OCI-LY7 (cell line): ENCODE results near the gene ZNRF1. TPM values are rescaled to one million over a fixed set of nuclear protein-coding genes. Genes with fewer than 3 reads are reported as not detected.

Experiments
- BruUV-seq: library from RNA; stranded (reverse); fragments of 400-500 nt; replicated peaks from 2 replicates; lab custom pipeline; 2021; lab: Mats Ljungman, UMichigan
- CTCF ChIA-PET: fragments of 300-600 bp; sonication (Branson Sonifier 250); formaldehyde crosslinking; loops from one replicate; lab custom pipeline; 2022; ENCODE audit warnings: antibody characterized with exemption; ENCODE audit not compliant: unreplicated experiment; lab: Charles Lee
- POLR2A ChIA-PET: fragments of 300-600 bp; sonication (Branson Sonifier 250); formaldehyde crosslinking; loops from one replicate; lab custom pipeline; 2022; ENCODE audit warnings: antibody characterized with exemption; lab: Charles Lee
- DNase-seq: peaks from one replicate; pipeline ENCODE4 v3.0.0-alpha.2; 2015; ENCODE audit warnings: low spot score
- H2AFZ ChIP-seq: fragments of 200-600 bp; sonication (generic), shearing (Covaris generic); 2 replicates; pipeline ENCODE4 v1.6.1; 2014; ENCODE audit warnings: mild to moderate bottlenecking, antibody characterized with exemption, low read length, moderate library complexity
- H3K27ac ChIP-seq: fragments of 200-600 bp; sonication (generic); 2 replicates; pipeline ENCODE4 v1.5.1; 2014; ENCODE audit warnings: mixed run types, low read depth, mild to moderate bottlenecking, moderate library complexity, low read length, inconsistent platforms; ENCODE audit not compliant: poor library complexity, severe bottlenecking
- H3K36me3 ChIP-seq: fragments of 200-600 bp; sonication (generic); 2 replicates; pipeline ENCODE4 v1.6.1; 2014; ENCODE audit warnings: mild to moderate bottlenecking, antibody characterized with exemption, low read length, moderate library complexity, mixed read lengths; ENCODE audit not compliant: insufficient read depth
- H3K4me1 ChIP-seq: fragments of 200-600 bp; sonication (generic); 2 replicates; pipeline ENCODE4 v1.5.1; 2014; ENCODE audit warnings: mild to moderate bottlenecking, low read length; ENCODE audit not compliant: insufficient read depth, poor library complexity, severe bottlenecking
- H3K4me2 ChIP-seq: fragments of 200-600 bp; sonication (generic); 2 replicates; pipeline ENCODE4 v1.6.1; 2014; ENCODE audit warnings: mild to moderate bottlenecking, low read length
- H3K4me3 ChIP-seq: fragments of 200-600 bp; sonication (generic); 2 replicates; pipeline ENCODE4 v1.5.1; 2014; ENCODE audit warnings: mild to moderate bottlenecking, low read depth, low read length; ENCODE audit not compliant: poor library complexity, severe bottlenecking
- H3K79me2 ChIP-seq: fragments of 200-600 bp; sonication (generic); 2 replicates; pipeline ENCODE4 v1.6.1; 2016; ENCODE audit warnings: low read depth, mild to moderate bottlenecking, low read length, moderate library complexity, mixed read lengths; ENCODE audit not compliant: insufficient read depth
- H3K9me2 ChIP-seq: fragments of 200-600 bp; sonication (generic); 2 replicates; pipeline ENCODE4 v1.6.1; 2016; ENCODE audit warnings: mild to moderate bottlenecking, low read length, mixed read lengths; ENCODE audit not compliant: insufficient read depth
- H3K9me3 ChIP-seq: fragments of 200-600 bp; sonication (generic); 2 replicates; pipeline ENCODE4 v1.6.1; 2014; ENCODE audit warnings: mild to moderate bottlenecking, mixed run types, low read length, mixed read lengths
- H4K20me1 ChIP-seq: fragments of 200-600 bp; sonication (generic); 2 replicates; pipeline ENCODE4 v1.6.1; 2014; ENCODE audit warnings: mild to moderate bottlenecking, antibody characterized with exemption, low read length, moderate library complexity, mixed read lengths; ENCODE audit not compliant: insufficient read depth
- EZH2phosphoT487 ChIP-seq: fragments of 200-600 bp; sonication (generic); IDR thresholded peaks from 2 replicates; pipeline ENCODE4 v1.6.1; 2018; ENCODE audit warnings: low read depth, borderline replicate concordance, mild to moderate bottlenecking, mixed run types, antibody characterized with exemption, low read length, moderate library complexity, mixed read lengths
- intact Hi-C: fragments of 100-400 bp; cut with micrococcal nuclease; formaldehyde crosslinking; loops from one replicate; pipeline ENCODE4 v1.10.0; 2022; ENCODE audit not compliant: unreplicated experiment
- total RNA-seq, 2 experiments: library from RNA; depleted of rRNA in 1 of 2; stranded (reverse); fragments of >200 nt in 1 of 2; shearing (Covaris generic) in 1 of 2; gene quantifications; 2 replicates each; pipeline ENCODE4 v1.2.3, GENCODE V29; 2014 to 2022
- TF ChIP-seq, protein P1 (sequence below): fragments of 200-600 bp; sonication (generic); conservative IDR thresholded peaks from 2 replicates; pipeline ENCODE4 v1.5.1; 2014; ENCODE audit warnings: mild to moderate bottlenecking, antibody characterized with exemption, low read length, moderate library complexity, mixed read lengths

The ZNRF1 gene
- total RNA-seq, 2 experiments from 2014 or later, result 11.8 to 23.7 TPM

DNA sequence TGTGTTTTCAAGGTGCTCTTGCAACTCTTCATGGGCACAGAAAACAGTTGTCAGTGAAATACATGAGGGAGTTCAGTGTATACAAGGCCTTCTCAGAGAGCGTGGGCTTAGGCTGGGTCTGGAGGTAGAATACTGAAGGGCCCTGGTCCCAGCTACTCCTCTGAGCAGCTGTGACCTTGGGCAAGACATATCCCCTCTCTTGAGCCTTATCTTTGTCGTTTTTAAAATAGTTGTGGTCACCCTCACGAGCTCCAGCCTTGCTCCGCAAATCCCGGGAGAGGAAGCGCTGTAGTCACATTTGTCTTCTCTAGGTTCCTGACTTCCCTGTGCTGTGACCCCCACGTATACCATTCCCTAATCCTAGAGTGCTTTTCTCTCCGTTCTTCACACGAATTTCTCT lies 3.6 kb downstream of the ZNRF1 start:
- H3K4me2 ChIP-seq, result no peak overlapping the region
- H3K9me2 ChIP-seq, result no peaks in the 10 kb centered on the region
- no peak for TF ChIP-seq EZH2phosphoT487
- TF ChIP-seq, protein P1, sequence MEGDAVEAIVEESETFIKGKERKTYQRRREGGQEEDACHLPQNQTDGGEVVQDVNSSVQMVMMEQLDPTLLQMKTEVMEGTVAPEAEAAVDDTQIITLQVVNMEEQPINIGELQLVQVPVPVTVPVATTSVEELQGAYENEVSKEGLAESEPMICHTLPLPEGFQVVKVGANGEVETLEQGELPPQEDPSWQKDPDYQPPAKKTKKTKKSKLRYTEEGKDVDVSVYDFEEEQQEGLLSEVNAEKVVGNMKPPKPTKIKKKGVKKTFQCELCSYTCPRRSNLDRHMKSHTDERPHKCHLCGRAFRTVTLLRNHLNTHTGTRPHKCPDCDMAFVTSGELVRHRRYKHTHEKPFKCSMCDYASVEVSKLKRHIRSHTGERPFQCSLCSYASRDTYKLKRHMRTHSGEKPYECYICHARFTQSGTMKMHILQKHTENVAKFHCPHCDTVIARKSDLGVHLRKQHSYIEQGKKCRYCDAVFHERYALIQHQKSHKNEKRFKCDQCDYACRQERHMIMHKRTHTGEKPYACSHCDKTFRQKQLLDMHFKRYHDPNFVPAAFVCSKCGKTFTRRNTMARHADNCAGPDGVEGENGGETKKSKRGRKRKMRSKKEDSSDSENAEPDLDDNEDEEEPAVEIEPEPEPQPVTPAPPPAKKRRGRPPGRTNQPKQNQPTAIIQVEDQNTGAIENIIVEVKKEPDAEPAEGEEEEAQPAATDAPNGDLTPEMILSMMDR, result no peak
- no TSS peak for BruUV-seq
- 0 out of 2 replicates have a peak, but pooled peaks cover 6% of the 10 kb centered on the region for H4K20me1 ChIP-seq
- no peaks in the 10 kb centered on the region for H3K9me3 ChIP-seq
- ChIA-PET POLR2A (no interaction called here), CTCF (no interaction called here)
- intact Hi-C loops, result no loop called here
- H3K4me3 ChIP-seq, result no peak overlapping the region
- no peak overlapping the region for H2AFZ ChIP-seq
- peaks cover 26% of the 10 kb centered on the region for H3K4me1 ChIP-seq
- no peak for DNase-seq
- H3K79me2 ChIP-seq, result no peaks in the 10 kb centered on the region
- no peak overlapping the region for H3K27ac ChIP-seq
- no peaks in the 10 kb centered on the region for H3K36me3 ChIP-seq

DNA sequence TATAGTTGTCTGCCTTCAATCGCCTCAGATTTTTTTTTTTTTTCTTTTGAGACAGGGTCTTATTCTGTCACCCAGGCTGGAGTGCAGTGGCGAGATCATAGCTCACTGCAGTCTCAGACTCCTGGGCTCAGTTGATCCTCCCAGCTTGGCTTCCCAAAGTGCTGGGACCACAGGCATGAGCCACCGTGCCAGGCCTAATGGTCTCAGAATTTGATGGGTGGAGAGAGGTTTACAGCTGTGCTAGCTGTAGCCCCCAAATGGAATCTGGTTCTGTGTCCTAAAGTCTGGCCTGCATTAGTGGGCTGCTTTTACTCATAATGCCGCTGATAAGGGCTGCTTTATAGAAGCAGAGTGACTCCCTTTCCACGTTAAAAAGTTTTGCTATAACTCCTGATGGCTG lies 5.1 kb downstream of the ZNRF1 start:
- intact Hi-C loops, result no loop called here
- TF ChIP-seq, protein P1, result no peak
- TF ChIP-seq EZH2phosphoT487, result no peak
- no peaks in the 10 kb centered on the region for H3K9me3 ChIP-seq
- peaks cover 19% of the 10 kb centered on the region for H3K4me1 ChIP-seq
- H3K4me3 ChIP-seq, result no peak overlapping the region
- H4K20me1 ChIP-seq, result 0 out of 2 replicates have a peak, but pooled peaks cover 6% of the 10 kb centered on the region
- H3K79me2 ChIP-seq, result no peaks in the 10 kb centered on the region
- BruUV-seq, result no TSS peak
- H3K4me2 ChIP-seq, result no peak overlapping the region
- ChIA-PET POLR2A (interaction anchor here (0.6 to 0.7 kb wide), 2 partner anchors 13 to 484 kb away, joined by 3 read pairs; no protein-coding TSS in a partner anchor), CTCF (no interaction called here)
- H3K36me3 ChIP-seq, result no peaks in the 10 kb centered on the region
- DNase-seq, result no peak
- no peak overlapping the region for H3K27ac ChIP-seq
- no peaks in the 10 kb centered on the region for H3K9me2 ChIP-seq
- H2AFZ ChIP-seq, result no peak overlapping the region

DNA sequence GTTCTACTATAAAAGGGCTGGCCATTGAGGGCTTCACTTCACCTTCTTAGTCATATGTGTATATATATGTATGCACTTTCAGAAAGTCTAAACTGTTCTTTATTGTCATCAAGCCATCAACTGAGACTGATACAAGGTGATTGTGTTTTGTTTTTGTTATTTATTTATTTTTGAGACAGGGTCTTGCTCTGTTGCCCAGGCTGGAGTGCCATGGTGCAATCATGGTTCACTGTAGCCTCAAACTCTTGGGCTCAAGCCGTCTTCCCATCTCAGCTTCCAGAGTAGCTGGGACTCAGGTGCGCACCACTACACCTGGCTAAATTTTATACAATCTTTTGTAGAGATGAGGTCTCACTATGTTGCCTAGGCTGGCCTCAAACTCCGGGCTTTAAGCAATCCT lies 5.6 kb downstream of the ZNRF1 start:
- Histone ChIP-seq H3K9me2 (no peaks in the 10 kb centered on the region), H4K20me1 (0 out of 2 replicates have a peak, but pooled peaks cover 6% of the 10 kb centered on the region), H3K4me2 (no peak overlapping the region), H3K4me1 (peaks cover 19% of the 10 kb centered on the region), H3K9me3 (no peaks in the 10 kb centered on the region; the same call in 1 of the 2 replicates), H3K79me2 (no peaks in the 10 kb centered on the region), H3K36me3 (no peaks in the 10 kb centered on the region), H2AFZ (no peak overlapping the region), H3K27ac (no peak overlapping the region), H3K4me3 (no peak overlapping the region)
- ChIA-PET POLR2A (interaction anchor here (0.6 to 1.2 kb wide), 3 partner anchors 12 to 484 kb away, joined by 3 to 4 read pairs (median 3); partner anchors contain the start of gene WDR59), CTCF (no interaction called here)
- no TSS peak for BruUV-seq
- no peak for TF ChIP-seq EZH2phosphoT487
- TF ChIP-seq, protein P1, result no peak
- intact Hi-C loops, result no loop called here
- DNase-seq, result no peak
